Measurements from ENCODE around the gene TCF4. TPM values are rescaled to one million over a fixed set of nuclear protein-coding genes. Genes with fewer than 3 reads are reported as not detected.

TCF4 gene
- total RNA-seq, 1 donor from 2014 or later: 115 TPM

DNA sequence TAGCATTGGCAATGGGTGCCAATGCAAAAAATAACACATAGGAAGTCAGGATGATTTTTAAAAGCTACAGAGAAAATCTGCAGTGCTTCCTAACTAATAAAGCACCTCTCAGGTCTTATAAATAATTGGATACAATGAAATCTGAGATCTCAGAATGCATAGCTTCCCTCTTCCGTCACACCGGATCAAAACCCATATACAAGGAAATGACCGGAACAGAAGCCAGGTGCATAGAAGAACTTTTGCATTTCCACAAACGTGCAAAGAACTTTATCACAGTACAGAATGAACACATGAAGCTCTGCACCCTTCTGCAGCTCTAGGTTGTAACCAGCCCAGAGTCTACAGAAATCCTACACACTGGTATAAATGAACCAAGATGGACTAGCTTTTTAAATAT, 145.4 kb downstream of the TCF4 start:
- Histone ChIP-seq H3K36me3 (ENCODE audit: insufficient read depth, low read length) (no peaks in the 10 kb centered on the region), H3K4me1 (ENCODE audit: insufficient read depth, low read length) (no peaks in the 10 kb centered on the region), H3K9ac (ENCODE audit: low read length) (no peak overlapping the region), H2AFZ (ENCODE audit: low read depth, low read length) (no peak overlapping the region), H3K9me3 (ENCODE audit: insufficient read depth, low read depth, low read length) (peaks cover 8% of the 10 kb centered on the region), H3K4me3 (ENCODE audit: insufficient read depth, low read depth, low read length) (no peak overlapping the region), H3K4me2 (ENCODE audit: low read length) (no peak overlapping the region), H3K79me2 (ENCODE audit: insufficient read depth, low read length) (peaks cover 69% of the 10 kb centered on the region), H3K27me3 (ENCODE audit: insufficient read depth, low read length) (no peaks in the 10 kb centered on the region), H4K20me1 (ENCODE audit: insufficient read depth, low read length) (peaks cover 42% of the 10 kb centered on the region), H3K27ac (ENCODE audit: low read depth, low read length) (no peak overlapping the region)
- Mint-ChIP-seq H3K27ac (ENCODE audit: unreplicated experiment) (no peak overlapping the region), H3K4me1 (ENCODE audit: low read depth, unreplicated experiment) (peaks cover 21% of the 10 kb centered on the region), H3K4me3 (ENCODE audit: unreplicated experiment) (no peak overlapping the region), H3K27me3 (ENCODE audit: low read depth, unreplicated experiment) (no peaks in the 10 kb centered on the region), H3K9me3 (ENCODE audit: unreplicated experiment) (peaks cover 8% of the 10 kb centered on the region), H3K36me3 (ENCODE audit: low read depth, unreplicated experiment) (peaks cover 11% of the 10 kb centered on the region)
- DNase-seq (ENCODE audit: low read depth): no peak
- TF ChIP-seq EZH2 (IDR thresholded peaks at IDR 0.05; ENCODE audit: insufficient read depth, low read length) (no peak), CTCF (IDR thresholded peaks at IDR 0.05; ENCODE audit: insufficient read depth, low read depth, low read length) (no peak)
- FAIRE-seq: no peak

GRCh38 chr18:55440988-55441387, 147.0 kb downstream of the TCF4 start:
- Histone ChIP-seq H3K36me3 (ENCODE audit: insufficient read depth, low read length) (no peaks in the 10 kb centered on the region), H3K4me3 (ENCODE audit: insufficient read depth, low read depth, low read length) (no peak overlapping the region), H3K27me3 (ENCODE audit: insufficient read depth, low read length) (no peaks in the 10 kb centered on the region), H3K27ac (ENCODE audit: low read depth, low read length) (no peak overlapping the region), H3K79me2 (ENCODE audit: insufficient read depth, low read length) (peaks cover 67% of the 10 kb centered on the region), H2AFZ (ENCODE audit: low read depth, low read length) (no peak overlapping the region), H3K4me1 (ENCODE audit: insufficient read depth, low read length) (no peaks in the 10 kb centered on the region), H3K9ac (ENCODE audit: low read length) (no peak overlapping the region), H4K20me1 (ENCODE audit: insufficient read depth, low read length) (peaks cover 44% of the 10 kb centered on the region), H3K9me3 (ENCODE audit: insufficient read depth, low read depth, low read length) (peaks cover 5% of the 10 kb centered on the region), H3K4me2 (ENCODE audit: low read length) (no peak overlapping the region)
- no peak for TF ChIP-seq EZH2 (IDR thresholded peaks at IDR 0.05; ENCODE audit: insufficient read depth, low read length)
- no peak for TF ChIP-seq CTCF (IDR thresholded peaks at IDR 0.05; ENCODE audit: insufficient read depth, low read depth, low read length)
- Mint-ChIP-seq H3K9me3 (ENCODE audit: unreplicated experiment) (peaks cover 8% of the 10 kb centered on the region), H3K4me1 (ENCODE audit: low read depth, unreplicated experiment) (peaks cover 23% of the 10 kb centered on the region), H3K27ac (ENCODE audit: unreplicated experiment) (no peak overlapping the region), H3K4me3 (ENCODE audit: unreplicated experiment) (no peak overlapping the region), H3K36me3 (ENCODE audit: low read depth, unreplicated experiment) (peaks cover 11% of the 10 kb centered on the region), H3K27me3 (ENCODE audit: low read depth, unreplicated experiment) (no peaks in the 10 kb centered on the region)
- DNase-seq (ENCODE audit: low read depth) (no peak), FAIRE-seq (no peak)

- Histone ChIP-seq H3K9ac (ENCODE audit: low read length) (no peak overlapping the region), H4K20me1 (ENCODE audit: insufficient read depth, low read length) (peaks cover 44% of the 10 kb centered on the region), H3K9me3 (ENCODE audit: insufficient read depth, low read depth, low read length) (no peaks in the 10 kb centered on the region), H3K4me3 (ENCODE audit: insufficient read depth, low read depth, low read length) (no peak overlapping the region), H2AFZ (ENCODE audit: low read depth, low read length) (no peak overlapping the region), H3K27me3 (ENCODE audit: insufficient read depth, low read length) (no peaks in the 10 kb centered on the region), H3K4me1 (ENCODE audit: insufficient read depth, low read length) (no peaks in the 10 kb centered on the region), H3K27ac (ENCODE audit: low read depth, low read length) (no peak overlapping the region), H3K79me2 (ENCODE audit: insufficient read depth, low read length) (peaks cover 60% of the 10 kb centered on the region), H3K36me3 (ENCODE audit: insufficient read depth, low read length) (no peaks in the 10 kb centered on the region), H3K4me2 (ENCODE audit: low read length) (no peak overlapping the region)
- no peak overlapping the region for H3K4me3 Mint-ChIP-seq (ENCODE audit: unreplicated experiment)
- no peaks in the 10 kb centered on the region for H3K9me3 Mint-ChIP-seq (ENCODE audit: unreplicated experiment)
- no peaks in the 10 kb centered on the region for H3K27me3 Mint-ChIP-seq (ENCODE audit: low read depth, unreplicated experiment)
- peaks cover 31% of the 10 kb centered on the region for H3K4me1 Mint-ChIP-seq (ENCODE audit: low read depth, unreplicated experiment)
- TF ChIP-seq EZH2 (IDR thresholded peaks at IDR 0.05; ENCODE audit: insufficient read depth, low read length): no peak
- no peak for TF ChIP-seq CTCF (IDR thresholded peaks at IDR 0.05; ENCODE audit: insufficient read depth, low read depth, low read length)
- DNase-seq (ENCODE audit: low read depth) (no peak), FAIRE-seq (no peak)
- H3K36me3 Mint-ChIP-seq (ENCODE audit: low read depth, unreplicated experiment): peaks cover 6% of the 10 kb centered on the region
- H3K27ac Mint-ChIP-seq (ENCODE audit: unreplicated experiment): no peak overlapping the region
Measured at GRCh38 chr18:55439056-55439455, 148.9 kb downstream of the TCF4 start.
